ENCODE measurements around the gene DRD3. TPM values are rescaled to one million over a fixed set of nuclear protein-coding genes. Genes with fewer than 3 reads are reported as not detected.
A peak's percentile ranks its signal among the peaks of the same experiment; 100 is the strongest.

The DRD3 gene
- total and polyA plus RNA-seq, 2 donors (not counting 1 experiment from before 2014, with no cell fraction given) = not detected

DNA sequence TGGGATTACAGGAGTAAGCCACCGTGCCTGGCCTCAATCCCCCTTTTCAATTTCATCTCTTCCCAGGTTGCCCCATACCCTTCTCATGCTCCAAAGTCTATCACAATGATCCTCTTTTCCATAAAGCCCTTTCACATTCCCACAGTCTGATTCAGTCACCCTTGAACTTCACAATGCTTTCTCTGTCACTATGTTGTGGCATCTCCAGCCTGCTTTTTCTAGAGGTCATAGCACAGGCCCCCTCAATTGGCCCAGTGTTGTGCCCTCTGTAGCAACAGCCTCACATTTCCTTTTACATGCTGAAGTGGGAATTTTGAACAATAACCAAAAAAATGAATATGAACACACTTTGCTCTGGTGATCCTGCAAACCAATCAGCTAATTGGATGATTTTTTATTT, 21.5 kb downstream of the DRD3 start:
- H3K27me3 ChIP-seq (ENCODE audit: control insufficient read depth, insufficient read depth, low read length) = peaks cover 11% of the 10 kb centered on the region
- H3K4me3 ChIP-seq (replicated peaks in 1 of 4; ENCODE audit: control extremely low read depth in 1 of 4, insufficient read depth in 1 of 4, low read depth in 3 of 4, low read length in 4 of 4) = no peak overlapping the region
- no peaks in the 10 kb centered on the region for H4K20me1 ChIP-seq (ENCODE audit: control insufficient read depth, extremely low read depth, insufficient read depth, low read length)
- H3K4me1 ChIP-seq (ENCODE audit: control insufficient read depth, extremely low read depth, insufficient read depth, low read length) = no peaks in the 10 kb centered on the region
- H3K79me2 ChIP-seq (ENCODE audit: control insufficient read depth, insufficient read depth, low read length) = no peaks in the 10 kb centered on the region
- no peak overlapping the region for H2AFZ ChIP-seq (ENCODE audit: low read length)
- H3K4me2 ChIP-seq (ENCODE audit: extremely low read depth, insufficient read depth, low read length) = no peak overlapping the region
- TF ChIP-seq, protein P1, sequence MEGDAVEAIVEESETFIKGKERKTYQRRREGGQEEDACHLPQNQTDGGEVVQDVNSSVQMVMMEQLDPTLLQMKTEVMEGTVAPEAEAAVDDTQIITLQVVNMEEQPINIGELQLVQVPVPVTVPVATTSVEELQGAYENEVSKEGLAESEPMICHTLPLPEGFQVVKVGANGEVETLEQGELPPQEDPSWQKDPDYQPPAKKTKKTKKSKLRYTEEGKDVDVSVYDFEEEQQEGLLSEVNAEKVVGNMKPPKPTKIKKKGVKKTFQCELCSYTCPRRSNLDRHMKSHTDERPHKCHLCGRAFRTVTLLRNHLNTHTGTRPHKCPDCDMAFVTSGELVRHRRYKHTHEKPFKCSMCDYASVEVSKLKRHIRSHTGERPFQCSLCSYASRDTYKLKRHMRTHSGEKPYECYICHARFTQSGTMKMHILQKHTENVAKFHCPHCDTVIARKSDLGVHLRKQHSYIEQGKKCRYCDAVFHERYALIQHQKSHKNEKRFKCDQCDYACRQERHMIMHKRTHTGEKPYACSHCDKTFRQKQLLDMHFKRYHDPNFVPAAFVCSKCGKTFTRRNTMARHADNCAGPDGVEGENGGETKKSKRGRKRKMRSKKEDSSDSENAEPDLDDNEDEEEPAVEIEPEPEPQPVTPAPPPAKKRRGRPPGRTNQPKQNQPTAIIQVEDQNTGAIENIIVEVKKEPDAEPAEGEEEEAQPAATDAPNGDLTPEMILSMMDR (conservative IDR thresholded peaks at IDR 0.05 in 1 of 2, IDR thresholded peaks at IDR 0.05 in 1 of 2; ENCODE audit: low read depth in 1 of 2, low read length in 2 of 2) = no peak
- TF ChIP-seq EZH2 (IDR thresholded peaks at IDR 0.05; ENCODE audit: low read length, missing control alignments) = no peak
- DNase-seq (ENCODE audit: low read depth in 2 of 2) = no peak
- H3K36me3 ChIP-seq (ENCODE audit: control insufficient read depth, insufficient read depth, low read length) = no peaks in the 10 kb centered on the region
- H3K9me3 ChIP-seq (ENCODE audit: control insufficient read depth, insufficient read depth, low read depth, low read length) = no peaks in the 10 kb centered on the region
- no peak overlapping the region for H3K9ac ChIP-seq (ENCODE audit: insufficient read depth, low read length)
- H3K27ac ChIP-seq (ENCODE audit: insufficient read depth, low read length) = no peak overlapping the region

DNA sequence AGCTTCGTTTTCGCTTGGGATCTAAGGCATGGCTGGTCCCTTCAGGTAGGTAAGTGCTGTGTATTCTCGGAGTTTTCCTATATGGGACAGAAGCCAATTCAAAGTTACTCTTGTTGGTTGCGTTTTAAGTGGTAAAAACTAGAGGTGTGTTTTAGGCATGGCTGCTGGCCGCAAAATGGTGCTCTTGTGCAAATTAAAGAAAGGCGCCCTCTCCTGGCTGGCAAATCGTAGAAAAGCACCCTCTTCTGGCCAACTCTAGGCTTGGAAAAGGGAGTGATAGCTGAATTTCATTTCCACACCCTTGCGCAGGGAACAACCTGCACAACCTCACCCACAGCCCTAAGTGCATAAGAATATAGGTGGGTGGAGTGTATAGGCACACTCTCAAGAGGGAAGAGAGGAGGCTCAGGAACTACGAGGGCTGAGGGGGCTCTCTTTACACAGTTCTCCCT, 23.5 kb downstream of the DRD3 start:
- H3K9me3 ChIP-seq (ENCODE audit: control insufficient read depth, insufficient read depth, low read depth, low read length) = no peaks in the 10 kb centered on the region
- no peak overlapping the region for H3K27ac ChIP-seq (ENCODE audit: insufficient read depth, low read length)
- no peaks in the 10 kb centered on the region for H3K79me2 ChIP-seq (ENCODE audit: control insufficient read depth, insufficient read depth, low read length)
- H3K9ac ChIP-seq (ENCODE audit: insufficient read depth, low read length) = no peak overlapping the region
- TF ChIP-seq, protein P1 (conservative IDR thresholded peaks at IDR 0.05 in 1 of 2, IDR thresholded peaks at IDR 0.05 in 1 of 2; ENCODE audit: low read depth in 1 of 2, low read length in 2 of 2) = peak; percentile 54 to 63
- TF ChIP-seq EZH2 (IDR thresholded peaks at IDR 0.05; ENCODE audit: low read length, missing control alignments) = no peak
- H3K4me3 ChIP-seq (replicated peaks in 1 of 4; ENCODE audit: control extremely low read depth in 1 of 4, insufficient read depth in 1 of 4, low read depth in 3 of 4, low read length in 4 of 4) = no peak overlapping the region
- H3K36me3 ChIP-seq (ENCODE audit: control insufficient read depth, insufficient read depth, low read length) = no peaks in the 10 kb centered on the region
- no peaks in the 10 kb centered on the region for H4K20me1 ChIP-seq (ENCODE audit: control insufficient read depth, extremely low read depth, insufficient read depth, low read length)
- peak; percentile 16 to 32 for DNase-seq (ENCODE audit: low read depth in 2 of 2)
- peaks cover 11% of the 10 kb centered on the region for H3K27me3 ChIP-seq (ENCODE audit: control insufficient read depth, insufficient read depth, low read length)
- H3K4me2 ChIP-seq (ENCODE audit: extremely low read depth, insufficient read depth, low read length) = no peak overlapping the region
- H2AFZ ChIP-seq (ENCODE audit: low read length) = no peak overlapping the region
- no peaks in the 10 kb centered on the region for H3K4me1 ChIP-seq (ENCODE audit: control insufficient read depth, extremely low read depth, insufficient read depth, low read length)

DNA sequence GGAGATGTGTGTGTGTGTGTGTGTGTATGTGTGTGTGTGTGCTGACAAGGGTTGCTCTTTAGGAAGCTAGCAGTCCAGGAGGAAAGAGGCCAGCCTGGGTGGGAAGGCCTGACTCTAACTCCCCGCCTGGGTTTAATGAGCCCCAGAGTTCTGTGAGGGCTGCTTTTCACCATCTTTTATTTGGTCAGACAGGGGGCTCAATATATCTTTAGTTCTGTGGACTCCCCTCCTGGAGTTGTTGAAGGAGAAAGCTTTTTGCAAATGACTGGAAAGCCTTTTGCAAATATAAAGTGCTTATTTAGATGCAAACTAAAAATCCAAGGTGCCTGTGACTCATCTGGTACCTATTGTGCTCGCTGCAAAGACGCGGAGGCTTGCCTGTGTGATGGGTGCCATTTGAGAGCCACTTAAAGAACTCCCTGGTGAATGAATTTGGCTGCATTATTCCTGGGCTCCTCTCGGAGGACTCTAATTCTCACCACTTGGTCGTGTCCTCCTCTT, 24.5 kb downstream of the DRD3 start:
- no peaks in the 10 kb centered on the region for H3K4me1 ChIP-seq (ENCODE audit: control insufficient read depth, extremely low read depth, insufficient read depth, low read length)
- DNase-seq (ENCODE audit: low read depth in 2 of 2) = no peak
- peaks cover 6% of the 10 kb centered on the region for H3K27me3 ChIP-seq (ENCODE audit: control insufficient read depth, insufficient read depth, low read length)
- no peaks in the 10 kb centered on the region for H3K9me3 ChIP-seq (ENCODE audit: control insufficient read depth, insufficient read depth, low read depth, low read length)
- no peak overlapping the region for H3K27ac ChIP-seq (ENCODE audit: insufficient read depth, low read length)
- TF ChIP-seq EZH2 (IDR thresholded peaks at IDR 0.05; ENCODE audit: low read length, missing control alignments) = no peak
- TF ChIP-seq, protein P1 (conservative IDR thresholded peaks at IDR 0.05 in 1 of 2, IDR thresholded peaks at IDR 0.05 in 1 of 2; ENCODE audit: low read depth in 1 of 2, low read length in 2 of 2) = no peak
- no peak overlapping the region for H3K4me3 ChIP-seq (replicated peaks in 1 of 4; ENCODE audit: control extremely low read depth in 1 of 4, insufficient read depth in 1 of 4, low read depth in 3 of 4, low read length in 4 of 4)
- no peak overlapping the region for H2AFZ ChIP-seq (ENCODE audit: low read length)
- H3K79me2 ChIP-seq (ENCODE audit: control insufficient read depth, insufficient read depth, low read length) = no peaks in the 10 kb centered on the region
- H3K4me2 ChIP-seq (ENCODE audit: extremely low read depth, insufficient read depth, low read length) = no peak overlapping the region
- no peaks in the 10 kb centered on the region for H4K20me1 ChIP-seq (ENCODE audit: control insufficient read depth, extremely low read depth, insufficient read depth, low read length)
- H3K36me3 ChIP-seq (ENCODE audit: control insufficient read depth, insufficient read depth, low read length) = no peaks in the 10 kb centered on the region
- no peak overlapping the region for H3K9ac ChIP-seq (ENCODE audit: insufficient read depth, low read length)
